NCI-H345 treated with DMSO at 0.1 percent for 48 hours (cell line): ENCODE measurements around the gene PGLYRP1.
A peak's percentile ranks its signal among the peaks of the same experiment; 100 is the strongest.

Experiments
- DNase-seq: peaks from one replicate; lab custom pipeline; 2025; ENCODE audit not compliant: unreplicated experiment; lab: John Stamatoyannopoulos, UW

Gene PGLYRP1

GRCh38 chr19:46002678-46003275, 20.1 kb downstream of the PGLYRP1 start:
- no peak for DNase-seq

- peak; percentile 30 for DNase-seq
These were observed 22.2 kb downstream of the PGLYRP1 start for GRCh38 chr19:46000491-46001246.

- no peak for DNase-seq
These were observed 23.2 kb downstream of the PGLYRP1 start for GRCh38 chr19:45999653-46000121.

- no peak for DNase-seq
These were observed 24.0 kb downstream of the PGLYRP1 start for GRCh38 chr19:45998834-45999233.

GRCh38 chr19:45996933-45997332, 25.9 kb downstream of the PGLYRP1 start:
- DNase-seq = no peak

GRCh38 chr19:45995715-45996385, 27.0 kb downstream of the PGLYRP1 start:
- no peak for DNase-seq

- DNase-seq = peak; percentile 96
These were observed 27.7 kb downstream of the PGLYRP1 start, which contains the start of gene CCDC61 for GRCh38 chr19:45994998-45995714. Gene CCDC61, plus strand, starts transcription at chr19:45995467. Its CDS starts 7,552 bp downstream, at chr19:46003019.

- DNase-seq = no peak
These were observed 28.3 kb downstream of the PGLYRP1 start for GRCh38 chr19:45994456-45994997.

GRCh38 chr19:45990113-45990728, 32.6 kb downstream of the PGLYRP1 start:
- DNase-seq = no peak

- no peak for DNase-seq
These were observed 37.5 kb downstream of the PGLYRP1 start for GRCh38 chr19:45985321-45985720.

GRCh38 chr19:45981350-45981749, 41.5 kb downstream of the PGLYRP1 start:
- no peak for DNase-seq

GRCh38 chr19:45978156-45978555, 44.7 kb downstream of the PGLYRP1 start:
- DNase-seq = no peak

GRCh38 chr19:45976178-45976577, 46.7 kb downstream of the PGLYRP1 start:
- DNase-seq = no peak

- DNase-seq = no peak
These were observed 47.4 kb downstream of the PGLYRP1 start for GRCh38 chr19:45975306-45976070.

- peak; percentile 47 for DNase-seq
These were observed 49.1 kb downstream of the PGLYRP1 start, which contains the start of gene NOVA2 for GRCh38 chr19:45973553-45974338. Gene NOVA2, minus strand, starts transcription at chr19:45973865. Its CDS starts 514 bp downstream, at chr19:45973351.

- DNase-seq = no peak
These were observed 49.8 kb downstream of the PGLYRP1 start for GRCh38 chr19:45972947-45973540.

GRCh38 chr19:45972081-45972946, 50.5 kb downstream of the PGLYRP1 start:
- no peak for DNase-seq
